HEK293 (cell line): ENCODE data around the gene ALKAL2.

Experiments
- BCL11A ChIP-seq: fragments of 450-650 bp; formaldehyde crosslinking; IDR thresholded peaks from 2 replicates; pipeline ENCODE4 v1.5.1; 2016; ENCODE audit warnings: low read depth, missing biosample characterization, missing genetic modification characterization
- BCL11B ChIP-seq: fragments of 450-650 bp; formaldehyde crosslinking; IDR thresholded peaks from 2 replicates; pipeline ENCODE4 v1.5.1; 2016; ENCODE audit warnings: low read depth, missing biosample characterization, missing genetic modification characterization
- OVOL3 ChIP-seq: fragments of 450-650 bp; formaldehyde crosslinking; IDR thresholded peaks from 2 replicates; pipeline ENCODE4 v1.5.1; 2016; ENCODE audit warnings: missing biosample characterization, missing genetic modification characterization
- PRDM10 ChIP-seq: fragments of 450-650 bp; formaldehyde crosslinking; IDR thresholded peaks from 2 replicates; pipeline ENCODE4 v1.5.1; 2016; ENCODE audit warnings: missing biosample characterization, missing genetic modification characterization
- SETDB1 ChIP-seq: IDR thresholded peaks from one replicate; pipeline ENCODE4 v1.6.1; 2017; ENCODE audit warnings: mild to moderate bottlenecking, low read length, moderate library complexity, mixed read lengths; ENCODE audit not compliant: insufficient read length
- YY2 ChIP-seq: fragments of 450-650 bp; formaldehyde crosslinking; IDR thresholded peaks from 2 replicates; pipeline ENCODE4 v1.5.1; 2016; ENCODE audit warnings: missing biosample characterization, missing genetic modification characterization
- ZBTB8A ChIP-seq: fragments of 450-650 bp; formaldehyde crosslinking; IDR thresholded peaks from 2 replicates; pipeline ENCODE4 v1.5.1; 2016; ENCODE audit warnings: missing biosample characterization, missing genetic modification characterization
- ZFP69B ChIP-seq: fragments of 450-650 bp; formaldehyde crosslinking; IDR thresholded peaks from 2 replicates; pipeline ENCODE4 v1.5.1; 2016; ENCODE audit warnings: missing biosample characterization, missing genetic modification characterization
- ZNF16 ChIP-seq: fragments of 450-650 bp; formaldehyde crosslinking; IDR thresholded peaks from 2 replicates; pipeline ENCODE4 v1.5.1; 2016; ENCODE audit warnings: low read depth, missing biosample characterization, missing genetic modification characterization
- ZNF175 ChIP-seq: fragments of 450-650 bp; formaldehyde crosslinking; IDR thresholded peaks from 2 replicates; pipeline ENCODE4 v1.5.1; 2016; ENCODE audit warnings: missing biosample characterization, missing genetic modification characterization
- ZNF2 ChIP-seq: fragments of 450-650 bp; formaldehyde crosslinking; IDR thresholded peaks from 2 replicates; pipeline ENCODE4 v1.5.1; 2016; ENCODE audit warnings: missing biosample characterization, missing genetic modification characterization
- ZNF26 ChIP-seq: fragments of 450-650 bp; formaldehyde crosslinking; IDR thresholded peaks from 2 replicates; pipeline ENCODE4 v1.5.1; 2016; ENCODE audit warnings: missing biosample characterization, missing genetic modification characterization
- ZNF341 ChIP-seq: fragments of 450-650 bp; formaldehyde crosslinking; IDR thresholded peaks from 2 replicates; pipeline ENCODE4; 2016; ENCODE audit warnings: low read depth, missing biosample characterization, missing genetic modification characterization
- ZNF473 ChIP-seq: fragments of 450-650 bp; formaldehyde crosslinking; IDR thresholded peaks from 2 replicates; pipeline ENCODE4 v1.5.1; 2017; ENCODE audit warnings: missing biosample characterization, missing genetic modification characterization
- ZNF510 ChIP-seq: fragments of 450-650 bp; formaldehyde crosslinking; IDR thresholded peaks from 2 replicates; pipeline ENCODE4 v1.5.1; 2018; ENCODE audit warnings: mild to moderate bottlenecking, missing genetic modification characterization, missing biosample characterization; ENCODE audit not compliant: insufficient replicate concordance
- ZNF530 ChIP-seq: fragments of 450-650 bp; formaldehyde crosslinking; IDR thresholded peaks from 2 replicates; pipeline ENCODE4 v1.5.1; 2016; ENCODE audit warnings: low read depth, missing biosample characterization, missing genetic modification characterization
- ZNF555 ChIP-seq: fragments of 450-650 bp; formaldehyde crosslinking; conservative IDR thresholded peaks from 2 replicates; pipeline ENCODE4 v1.5.1; 2017; ENCODE audit warnings: missing biosample characterization, mild to moderate bottlenecking, missing genetic modification characterization, inconsistent platforms
- ZNF585B ChIP-seq: fragments of 450-650 bp; formaldehyde crosslinking; IDR thresholded peaks from 2 replicates; pipeline ENCODE4 v1.5.1; 2016; ENCODE audit warnings: missing biosample characterization, missing genetic modification characterization
- ZNF701 ChIP-seq: fragments of 450-650 bp; formaldehyde crosslinking; IDR thresholded peaks from 2 replicates; pipeline ENCODE4 v1.5.1; 2016; ENCODE audit warnings: missing biosample characterization, missing genetic modification characterization
- ZXDB ChIP-seq: fragments of 450-650 bp; formaldehyde crosslinking; IDR thresholded peaks from 2 replicates; pipeline ENCODE4 v1.5.1; 2016; ENCODE audit warnings: missing biosample characterization, missing genetic modification characterization
- TF ChIP-seq, protein P1 (sequence below): fragments of 450-650 bp; formaldehyde crosslinking; IDR thresholded peaks from 2 replicates; pipeline ENCODE4 v1.5.1; 2016; ENCODE audit warnings: missing biosample characterization, missing genetic modification characterization
- TF ChIP-seq, protein P2 (sequence below): fragments of 450-650 bp; formaldehyde crosslinking; IDR thresholded peaks from 2 replicates; pipeline ENCODE4 v1.5.1; 2016; ENCODE audit warnings: missing biosample characterization, missing genetic modification characterization
- TF ChIP-seq, protein P3 (sequence below): fragments of 450-650 bp; formaldehyde crosslinking; IDR thresholded peaks from 2 replicates; pipeline ENCODE4 v1.5.1; 2016; ENCODE audit warnings: missing biosample characterization, missing genetic modification characterization
- TF ChIP-seq, protein P4 (sequence below): fragments of 450-650 bp; formaldehyde crosslinking; IDR thresholded peaks from 2 replicates; pipeline ENCODE4 v1.5.1; 2016; ENCODE audit warnings: missing biosample characterization, missing genetic modification characterization
- TF ChIP-seq, protein P5 (sequence below): fragments of 450-650 bp; formaldehyde crosslinking; optimal IDR thresholded peaks from 2 replicates; pipeline ENCODE3; 2016; ENCODE audit warnings: missing biosample characterization, mild to moderate bottlenecking, missing genetic modification characterization

The ALKAL2 gene

DNA sequence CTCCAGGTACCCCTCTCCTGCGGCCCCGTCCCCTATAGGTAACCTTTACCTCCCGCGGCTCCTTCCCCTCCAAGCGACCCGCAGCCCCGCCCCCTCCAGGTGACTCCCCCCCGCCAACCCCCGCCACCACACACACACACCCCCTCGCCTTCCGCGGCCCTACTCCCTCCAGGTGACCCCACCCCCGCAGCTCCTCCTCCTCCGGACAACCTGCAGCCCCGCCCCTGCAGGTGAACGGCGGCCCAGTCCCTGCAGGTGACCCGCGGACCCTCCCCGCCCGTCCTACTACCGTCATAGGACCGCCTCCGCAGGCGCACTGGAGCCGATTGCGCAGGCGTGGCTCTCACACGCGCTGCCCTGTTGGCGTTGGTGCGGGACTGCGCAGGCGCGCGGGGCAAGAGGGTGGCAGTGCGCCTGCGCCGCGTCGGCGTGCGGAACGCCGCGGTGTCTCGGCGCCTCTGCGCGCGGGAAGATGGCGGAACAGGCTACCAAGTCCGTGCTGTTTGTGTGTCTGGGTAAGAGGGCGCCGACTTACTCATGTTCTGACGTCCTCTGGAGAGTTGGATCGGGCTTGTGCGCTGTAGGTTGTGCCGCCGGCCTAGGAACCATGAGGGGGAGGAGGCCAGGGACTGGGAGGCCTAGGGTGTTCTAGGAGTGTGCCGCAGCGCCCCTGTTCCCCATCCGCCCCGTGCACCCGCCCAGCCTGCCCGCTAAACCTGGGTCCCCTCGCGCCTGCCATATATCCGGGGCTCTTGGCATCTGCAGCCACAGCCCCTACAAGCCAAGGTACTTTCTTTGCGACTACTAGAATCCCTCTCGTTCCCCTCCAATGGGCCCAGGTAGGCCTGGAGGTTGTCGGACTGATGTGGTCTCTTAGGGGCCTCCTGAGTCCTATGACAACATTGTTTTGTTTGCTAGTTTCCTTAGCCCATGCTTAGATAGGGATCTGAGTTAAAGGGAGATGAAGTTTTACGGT lies 23.1 kb downstream of the ALKAL2 start, which contains the start of gene ACP1 (continued):
- no peak for TF ChIP-seq PRDM10 (tag by site-specific recombination)
- no peak for TF ChIP-seq ZNF585B (tag by site-specific recombination)
- TF ChIP-seq SETDB1, result no peak
- no peak for TF ChIP-seq BCL11A (tag by site-specific recombination)
- no peak for TF ChIP-seq ZNF555 (tag by site-specific recombination)
- no peak for TF ChIP-seq ZNF26 (tag by site-specific recombination)
- no peak for TF ChIP-seq ZNF16 (tag by site-specific recombination)
- TF ChIP-seq, protein P1, sequence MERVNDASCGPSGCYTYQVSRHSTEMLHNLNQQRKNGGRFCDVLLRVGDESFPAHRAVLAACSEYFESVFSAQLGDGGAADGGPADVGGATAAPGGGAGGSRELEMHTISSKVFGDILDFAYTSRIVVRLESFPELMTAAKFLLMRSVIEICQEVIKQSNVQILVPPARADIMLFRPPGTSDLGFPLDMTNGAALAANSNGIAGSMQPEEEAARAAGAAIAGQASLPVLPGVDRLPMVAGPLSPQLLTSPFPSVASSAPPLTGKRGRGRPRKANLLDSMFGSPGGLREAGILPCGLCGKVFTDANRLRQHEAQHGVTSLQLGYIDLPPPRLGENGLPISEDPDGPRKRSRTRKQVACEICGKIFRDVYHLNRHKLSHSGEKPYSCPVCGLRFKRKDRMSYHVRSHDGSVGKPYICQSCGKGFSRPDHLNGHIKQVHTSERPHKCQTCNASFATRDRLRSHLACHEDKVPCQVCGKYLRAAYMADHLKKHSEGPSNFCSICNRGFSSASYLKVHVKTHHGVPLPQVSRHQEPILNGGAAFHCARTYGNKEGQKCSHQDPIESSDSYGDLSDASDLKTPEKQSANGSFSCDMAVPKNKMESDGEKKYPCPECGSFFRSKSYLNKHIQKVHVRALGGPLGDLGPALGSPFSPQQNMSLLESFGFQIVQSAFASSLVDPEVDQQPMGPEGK, result no peak
- TF ChIP-seq, protein P2, sequence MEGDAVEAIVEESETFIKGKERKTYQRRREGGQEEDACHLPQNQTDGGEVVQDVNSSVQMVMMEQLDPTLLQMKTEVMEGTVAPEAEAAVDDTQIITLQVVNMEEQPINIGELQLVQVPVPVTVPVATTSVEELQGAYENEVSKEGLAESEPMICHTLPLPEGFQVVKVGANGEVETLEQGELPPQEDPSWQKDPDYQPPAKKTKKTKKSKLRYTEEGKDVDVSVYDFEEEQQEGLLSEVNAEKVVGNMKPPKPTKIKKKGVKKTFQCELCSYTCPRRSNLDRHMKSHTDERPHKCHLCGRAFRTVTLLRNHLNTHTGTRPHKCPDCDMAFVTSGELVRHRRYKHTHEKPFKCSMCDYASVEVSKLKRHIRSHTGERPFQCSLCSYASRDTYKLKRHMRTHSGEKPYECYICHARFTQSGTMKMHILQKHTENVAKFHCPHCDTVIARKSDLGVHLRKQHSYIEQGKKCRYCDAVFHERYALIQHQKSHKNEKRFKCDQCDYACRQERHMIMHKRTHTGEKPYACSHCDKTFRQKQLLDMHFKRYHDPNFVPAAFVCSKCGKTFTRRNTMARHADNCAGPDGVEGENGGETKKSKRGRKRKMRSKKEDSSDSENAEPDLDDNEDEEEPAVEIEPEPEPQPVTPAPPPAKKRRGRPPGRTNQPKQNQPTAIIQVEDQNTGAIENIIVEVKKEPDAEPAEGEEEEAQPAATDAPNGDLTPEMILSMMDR, result peak; percentile 80
- TF ChIP-seq ZNF530 (tag by site-specific recombination), result no peak
- peak; percentile 60; the same call in 1 of the 2 replicates for TF ChIP-seq ZNF341 (tag by site-specific recombination)
- peak; percentile 57 for TF ChIP-seq ZBTB8A (tag by site-specific recombination)
- no peak for TF ChIP-seq BCL11B (tag by site-specific recombination)
- TF ChIP-seq, protein P3, sequence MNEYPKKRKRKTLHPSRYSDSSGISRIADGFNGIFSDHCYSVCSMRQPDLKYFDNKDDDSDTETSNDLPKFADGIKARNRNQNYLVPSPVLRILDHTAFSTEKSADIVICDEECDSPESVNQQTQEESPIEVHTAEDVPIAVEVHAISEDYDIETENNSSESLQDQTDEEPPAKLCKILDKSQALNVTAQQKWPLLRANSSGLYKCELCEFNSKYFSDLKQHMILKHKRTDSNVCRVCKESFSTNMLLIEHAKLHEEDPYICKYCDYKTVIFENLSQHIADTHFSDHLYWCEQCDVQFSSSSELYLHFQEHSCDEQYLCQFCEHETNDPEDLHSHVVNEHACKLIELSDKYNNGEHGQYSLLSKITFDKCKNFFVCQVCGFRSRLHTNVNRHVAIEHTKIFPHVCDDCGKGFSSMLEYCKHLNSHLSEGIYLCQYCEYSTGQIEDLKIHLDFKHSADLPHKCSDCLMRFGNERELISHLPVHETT (tag by site-specific recombination), result no peak
- TF ChIP-seq ZNF2 (tag by site-specific recombination), result peak; percentile 66; the same call in 1 of the 2 replicates
- no peak for TF ChIP-seq ZNF510 (tag by site-specific recombination)
- TF ChIP-seq YY2 (tag by site-specific recombination), result peak; percentile 82
- TF ChIP-seq, protein P4, sequence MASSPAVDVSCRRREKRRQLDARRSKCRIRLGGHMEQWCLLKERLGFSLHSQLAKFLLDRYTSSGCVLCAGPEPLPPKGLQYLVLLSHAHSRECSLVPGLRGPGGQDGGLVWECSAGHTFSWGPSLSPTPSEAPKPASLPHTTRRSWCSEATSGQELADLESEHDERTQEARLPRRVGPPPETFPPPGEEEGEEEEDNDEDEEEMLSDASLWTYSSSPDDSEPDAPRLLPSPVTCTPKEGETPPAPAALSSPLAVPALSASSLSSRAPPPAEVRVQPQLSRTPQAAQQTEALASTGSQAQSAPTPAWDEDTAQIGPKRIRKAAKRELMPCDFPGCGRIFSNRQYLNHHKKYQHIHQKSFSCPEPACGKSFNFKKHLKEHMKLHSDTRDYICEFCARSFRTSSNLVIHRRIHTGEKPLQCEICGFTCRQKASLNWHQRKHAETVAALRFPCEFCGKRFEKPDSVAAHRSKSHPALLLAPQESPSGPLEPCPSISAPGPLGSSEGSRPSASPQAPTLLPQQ (tag by site-specific recombination), result peak; percentile 42; the same call in 1 of the 2 replicates
- TF ChIP-seq ZNF701 (tag by site-specific recombination), result no peak
- no peak for TF ChIP-seq OVOL3 (tag by site-specific recombination)
- 0 out of 2 replicates have a peak, but pooled peaks have one; percentile 21 for TF ChIP-seq ZFP69B (tag by site-specific recombination)
- TF ChIP-seq ZNF175, result no peak
- TF ChIP-seq ZNF473 (tag by site-specific recombination), result no peak
- peak; percentile 79 for TF ChIP-seq ZXDB
- TF ChIP-seq, protein P5, sequence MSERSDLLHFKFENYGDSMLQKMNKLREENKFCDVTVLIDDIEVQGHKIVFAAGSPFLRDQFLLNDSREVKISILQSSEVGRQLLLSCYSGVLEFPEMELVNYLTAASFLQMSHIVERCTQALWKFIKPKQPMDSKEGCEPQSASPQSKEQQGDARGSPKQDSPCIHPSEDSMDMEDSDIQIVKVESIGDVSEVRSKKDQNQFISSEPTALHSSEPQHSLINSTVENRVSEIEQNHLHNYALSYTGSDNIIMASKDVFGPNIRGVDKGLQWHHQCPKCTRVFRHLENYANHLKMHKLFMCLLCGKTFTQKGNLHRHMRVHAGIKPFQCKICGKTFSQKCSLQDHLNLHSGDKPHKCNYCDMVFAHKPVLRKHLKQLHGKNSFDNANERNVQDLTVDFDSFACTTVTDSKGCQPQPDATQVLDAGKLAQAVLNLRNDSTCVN, result peak; percentile 88
